ENCODE results near the gene SH2D4B. TPM values are rescaled to one million over a fixed set of nuclear protein-coding genes. Genes with fewer than 3 reads are reported as not detected.

SH2D4B gene
- total and polyA plus RNA-seq, 2 of the 13 experiments (the other 11 are each of a cell fraction or from before 2014, with no cell fraction given), result not detected

GRCh38 chr10:80493522-80494051 lies 44.1 kb upstream of the SH2D4B start (continued):
- TF ChIP-seq ARID5B (CRISPR knock-in tag; IDR thresholded peaks at IDR 0.05), result peak; percentile 44; the same call in 1 of the 2 replicates
- TF ChIP-seq EP300 (IDR thresholded peaks at IDR 0.05; ENCODE audit: low read depth in 2 of 2, low read length in 2 of 2), result peak in 1 of 2 experiments; percentile 35; a peak in 1 of 4 replicates
- TF ChIP-seq EP300 (CRISPR knock-in tag; IDR thresholded peaks at IDR 0.05; ENCODE audit: borderline replicate concordance), result peak; percentile 11; the same call in 1 of the 2 replicates
- 0 out of 2 replicates have a peak, but pooled peaks have one; percentile 36 for TF ChIP-seq DMAP1 (CRISPR knock-in tag; IDR thresholded peaks at IDR 0.05)
- TF ChIP-seq PRDM10 (CRISPR knock-in tag; IDR thresholded peaks at IDR 0.05; ENCODE audit: low read depth), result peak; percentile 88
- TF ChIP-seq ZNF574 (CRISPR knock-in tag; IDR thresholded peaks at IDR 0.05), result peak; percentile 66
- TF ChIP-seq ETV5 (CRISPR knock-in tag; IDR thresholded peaks at IDR 0.05; ENCODE audit: borderline replicate concordance), result peak; percentile 65; the same call in 1 of the 2 replicates
- no peak for TF ChIP-seq MXD1 (CRISPR knock-in tag; IDR thresholded peaks at IDR 0.05)
- peak; percentile 62; the same call in 1 of the 2 replicates for TF ChIP-seq MED1 (CRISPR knock-in tag; IDR thresholded peaks at IDR 0.05)
- TF ChIP-seq FOXA1 (IDR thresholded peaks at IDR 0.05), result no peak
- peak; percentile 65 for TF ChIP-seq FOXA1 (CRISPR knock-in tag; IDR thresholded peaks at IDR 0.05)
- TF ChIP-seq ZNF136 (CRISPR knock-in tag; IDR thresholded peaks at IDR 0.05; ENCODE audit: low read depth), result 0 out of 2 replicates have a peak, but pooled peaks have one; percentile 38
- peak; percentile 28 for TF ChIP-seq PAXIP1 (CRISPR knock-in tag; conservative IDR thresholded peaks at IDR 0.05)

Data from HepG2 (cell line).